Measurements from ENCODE around the gene MARVELD2.
"Not testable (repeated sequence)": the region's sequence is repeated elsewhere in the genome, so short reads cannot be mapped to it uniquely, and the experiment has no call there.

The MARVELD2 gene

GRCh38 chr5:69449511-69449910 is 34.6 kb downstream of the MARVELD2 start:
- no peak for DNase-seq (ENCODE audit: low read depth, low spot score)
- TF ChIP-seq CTCF (IDR thresholded peaks at IDR 0.05; ENCODE audit: insufficient read depth, low read length, missing control alignments) = no peak
- ChIA-PET POLR2A (no interaction called here), CTCF (no interaction called here)
- H3K4me3 ChIP-seq (ENCODE audit: low read depth, low read length) = no peak overlapping the region

GRCh38 chr5:69450116-69450515 is 35.2 kb downstream of the MARVELD2 start:
- CTCF ChIA-PET = no interaction called here
- TF ChIP-seq CTCF (IDR thresholded peaks at IDR 0.05; ENCODE audit: insufficient read depth, low read length, missing control alignments) = no peak
- no peak overlapping the region for H3K4me3 ChIP-seq (ENCODE audit: low read depth, low read length)
- DNase-seq (ENCODE audit: low read depth, low spot score) = peak; percentile 49
- POLR2A ChIA-PET = no interaction called here

GRCh38 chr5:69450527-69450926 is 35.6 kb downstream of the MARVELD2 start:
- CTCF ChIA-PET; H3K4me3 ChIP-seq (ENCODE audit: low read depth, low read length); POLR2A ChIA-PET; DNase-seq (ENCODE audit: low read depth, low spot score): not testable (repeated sequence)

GRCh38 chr5:69451941-69452647 is 37.2 kb downstream of the MARVELD2 start:
- POLR2A ChIA-PET = no interaction called here
- no peak for TF ChIP-seq CTCF (IDR thresholded peaks at IDR 0.05; ENCODE audit: insufficient read depth, low read length, missing control alignments)
- CTCF ChIA-PET = no interaction called here
- DNase-seq (ENCODE audit: low read depth, low spot score) = no peak
- no peak overlapping the region for H3K4me3 ChIP-seq (ENCODE audit: low read depth, low read length)

GRCh38 chr5:69453487-69453886 is 38.6 kb downstream of the MARVELD2 start:
- POLR2A ChIA-PET; H3K4me3 ChIP-seq (ENCODE audit: low read depth, low read length); DNase-seq (ENCODE audit: low read depth, low spot score); CTCF ChIA-PET: not testable (repeated sequence)

- TF ChIP-seq CTCF (IDR thresholded peaks at IDR 0.05; ENCODE audit: insufficient read depth, low read length, missing control alignments) = no peak
- ChIA-PET CTCF (no interaction called here), POLR2A (no interaction called here)
- DNase-seq (ENCODE audit: low read depth, low spot score) = no peak
- H3K4me3 ChIP-seq (ENCODE audit: low read depth, low read length) = no peak overlapping the region
Observed at GRCh38 chr5:69454460-69455249, 39.7 kb downstream of the MARVELD2 start.

- POLR2A ChIA-PET; DNase-seq (ENCODE audit: low read depth, low spot score); CTCF ChIA-PET; H3K4me3 ChIP-seq (ENCODE audit: low read depth, low read length): not testable (repeated sequence)
Observed at GRCh38 chr5:69455428-69455988, 40.6 kb downstream of the MARVELD2 start.
